ENCODE measurements around the gene RPTOR.

RPTOR gene

GRCh38 chr17:80941171-80941570 is 396.5 kb downstream of the RPTOR start:
- no peak for DNase-seq

DNA sequence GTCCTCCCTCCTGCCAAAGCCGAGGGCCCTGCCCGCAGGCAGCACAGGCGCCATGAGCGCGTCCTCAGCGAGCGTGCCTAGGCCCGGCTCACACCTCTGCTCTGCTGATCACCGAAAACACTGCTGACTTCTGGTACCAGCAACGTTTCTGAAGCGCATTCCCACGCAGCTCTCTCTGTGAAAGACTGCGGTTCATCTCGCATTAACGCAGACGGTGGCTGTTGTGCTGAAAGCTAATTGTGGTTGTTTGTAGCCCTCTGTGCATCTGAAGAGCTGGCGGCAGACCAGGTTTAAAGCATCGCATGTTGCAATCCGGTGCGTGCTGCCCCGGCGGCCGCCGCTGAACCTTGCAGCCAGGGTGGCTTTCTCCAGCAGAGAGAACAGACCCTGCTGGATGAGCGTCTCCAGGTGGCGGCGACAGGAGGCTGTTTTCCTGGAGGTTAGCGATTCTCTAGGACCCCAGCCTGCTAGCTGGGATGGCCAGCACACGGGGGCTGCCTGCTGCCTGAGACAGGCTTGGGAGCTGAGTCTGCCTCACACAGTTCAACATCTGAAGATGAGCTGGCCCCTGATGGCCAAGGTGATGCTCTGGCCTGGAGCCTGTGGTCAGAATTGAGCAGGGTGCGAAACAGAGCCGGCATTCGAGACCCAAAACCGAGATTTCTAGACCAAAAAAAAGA is 397.2 kb downstream of the RPTOR start:
- no peak for DNase-seq

DNA sequence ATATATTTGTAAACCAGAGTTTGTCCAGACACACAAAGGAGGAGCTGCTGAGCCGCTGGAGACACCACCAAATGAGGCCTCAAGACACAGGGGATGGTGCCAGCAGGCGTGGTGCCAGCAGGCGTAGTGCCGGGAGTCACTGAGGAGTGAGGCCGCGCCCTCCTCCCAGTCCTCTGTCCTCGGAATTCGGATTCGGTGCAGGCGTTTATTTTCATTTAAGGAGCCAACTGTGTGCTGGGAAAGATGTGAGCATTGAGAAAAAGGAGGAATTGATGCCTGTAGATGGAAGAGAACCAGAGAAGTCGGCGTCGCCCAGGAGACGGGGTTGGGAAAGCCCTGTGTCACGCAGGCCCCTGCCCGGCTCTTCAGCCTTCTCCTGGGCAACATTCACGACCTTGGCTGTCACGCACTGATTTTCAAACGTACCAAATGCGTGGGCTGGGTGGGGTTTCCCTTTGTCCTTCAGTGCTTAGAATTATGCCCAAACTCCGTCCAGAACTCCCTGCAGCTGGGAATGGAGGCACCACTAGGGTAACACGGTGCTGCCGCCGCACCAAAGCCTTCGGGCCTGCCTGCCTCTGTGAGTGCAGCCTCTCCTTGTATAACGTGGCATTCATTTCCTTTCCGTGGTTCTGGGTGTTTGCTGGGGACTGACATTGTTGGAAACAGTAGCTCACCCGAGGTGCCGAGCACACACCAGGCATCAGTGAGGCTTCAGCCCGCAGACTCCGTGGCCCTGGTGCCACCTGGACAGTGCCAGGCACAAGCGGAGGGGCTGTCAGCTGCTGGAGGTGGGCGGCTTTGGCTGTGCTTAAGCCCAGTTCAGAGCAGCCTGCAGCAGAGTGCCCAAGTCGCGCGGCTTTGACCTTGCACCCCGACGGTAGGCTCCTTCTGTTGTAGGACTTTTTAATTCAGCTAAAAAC is 398.0 kb downstream of the RPTOR start:
- no peak for DNase-seq

DNA sequence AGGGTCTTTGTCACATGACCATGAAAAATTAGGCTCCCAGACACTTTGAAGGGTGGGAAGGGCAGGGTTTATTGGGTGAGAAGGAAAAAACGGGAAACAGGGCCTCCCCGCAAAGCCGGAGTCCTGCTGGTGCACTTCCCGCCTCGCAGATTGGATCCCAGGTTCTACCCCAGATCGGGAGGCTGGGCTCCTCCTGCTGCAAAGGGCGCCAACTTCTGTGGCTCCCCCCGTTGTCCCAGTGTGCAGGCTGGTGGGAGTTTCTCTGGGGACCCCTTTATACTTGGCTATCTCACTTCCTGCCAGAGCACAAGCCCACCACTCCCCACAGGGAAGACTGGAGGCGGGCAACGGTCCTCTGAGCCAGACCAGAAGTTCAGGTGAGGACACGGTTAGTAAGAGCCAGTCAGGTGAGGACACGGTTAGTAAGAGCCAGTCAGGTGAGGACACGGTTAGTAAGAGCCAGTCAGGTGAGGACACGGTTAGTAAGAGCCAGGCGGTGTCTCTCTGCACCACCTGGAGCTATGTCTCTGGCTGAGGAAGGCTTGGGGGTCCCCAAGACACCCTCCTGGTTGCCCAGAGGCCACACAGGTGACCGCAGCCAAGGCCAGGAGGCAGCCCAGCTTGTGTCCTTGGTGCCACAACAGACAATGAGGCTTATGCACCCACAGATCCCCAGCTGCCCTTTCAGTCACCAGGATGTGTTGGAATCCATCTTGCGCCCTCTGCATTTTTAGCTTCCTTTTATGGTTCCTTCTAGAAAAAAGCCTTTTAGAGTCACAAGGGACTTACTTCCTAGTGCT is 398.9 kb downstream of the RPTOR start:
- no peak for DNase-seq

DNA sequence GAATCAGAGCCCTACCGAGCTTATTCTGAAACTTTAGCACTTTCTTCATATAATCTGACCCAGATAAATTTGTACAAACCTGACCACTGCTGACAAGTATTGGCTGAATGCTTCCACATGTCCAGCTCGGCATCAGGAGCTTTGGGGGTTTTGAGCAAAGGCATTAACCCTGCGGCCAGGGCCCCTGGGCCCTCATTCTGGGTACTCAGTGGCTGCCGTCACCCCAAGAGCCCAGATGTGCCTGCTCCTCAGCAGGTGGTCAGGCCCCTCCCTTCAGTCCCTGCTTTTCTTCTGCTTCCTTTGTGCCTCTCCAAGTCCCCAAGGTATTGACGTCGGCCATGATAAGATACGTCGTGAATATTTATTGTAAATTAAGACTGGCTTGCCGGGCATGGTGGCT is 399.7 kb downstream of the RPTOR start:
- DNase-seq, result no peak

- DNase-seq, result no peak
Observed at GRCh38 chr17:80945736-80946135, 401.1 kb downstream of the RPTOR start.

DNA sequence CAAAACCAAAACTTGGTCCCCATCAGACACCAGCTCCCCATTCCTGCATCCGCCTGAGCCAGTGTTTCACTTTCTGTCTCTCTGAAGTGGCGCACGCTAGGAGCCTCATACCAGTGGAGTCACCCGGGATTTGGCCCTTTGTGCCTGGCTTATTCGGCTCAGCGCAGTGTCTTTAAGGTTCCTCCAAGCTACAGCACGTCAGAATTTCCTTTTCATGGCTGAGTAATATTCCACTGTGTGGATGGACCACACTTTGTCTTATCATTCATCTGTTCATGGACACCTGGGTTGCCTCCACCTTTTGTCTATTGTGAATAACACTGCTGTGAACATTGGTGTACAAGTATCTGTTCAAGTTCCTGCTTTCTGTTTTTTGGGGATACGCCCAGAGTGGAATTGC is 401.8 kb downstream of the RPTOR start:
- no peak for DNase-seq

- DNase-seq, result no peak
Observed at GRCh38 chr17:80947200-80947940, 402.7 kb downstream of the RPTOR start.

GRCh38 chr17:80948019-80948975 is 403.7 kb downstream of the RPTOR start:
- DNase-seq, result no peak

GRCh38 chr17:80948976-80949450 is 404.4 kb downstream of the RPTOR start:
- no peak for DNase-seq

- no peak for DNase-seq
Observed at GRCh38 chr17:80949451-80950421, 405.1 kb downstream of the RPTOR start.

- no peak for DNase-seq
Observed at GRCh38 chr17:80950466-80951120, 406.0 kb downstream of the RPTOR start.

GRCh38 chr17:80951121-80952090 is 406.8 kb downstream of the RPTOR start:
- no peak for DNase-seq

- DNase-seq, result no peak
Observed at GRCh38 chr17:80952291-80952690, 407.7 kb downstream of the RPTOR start.

DNA sequence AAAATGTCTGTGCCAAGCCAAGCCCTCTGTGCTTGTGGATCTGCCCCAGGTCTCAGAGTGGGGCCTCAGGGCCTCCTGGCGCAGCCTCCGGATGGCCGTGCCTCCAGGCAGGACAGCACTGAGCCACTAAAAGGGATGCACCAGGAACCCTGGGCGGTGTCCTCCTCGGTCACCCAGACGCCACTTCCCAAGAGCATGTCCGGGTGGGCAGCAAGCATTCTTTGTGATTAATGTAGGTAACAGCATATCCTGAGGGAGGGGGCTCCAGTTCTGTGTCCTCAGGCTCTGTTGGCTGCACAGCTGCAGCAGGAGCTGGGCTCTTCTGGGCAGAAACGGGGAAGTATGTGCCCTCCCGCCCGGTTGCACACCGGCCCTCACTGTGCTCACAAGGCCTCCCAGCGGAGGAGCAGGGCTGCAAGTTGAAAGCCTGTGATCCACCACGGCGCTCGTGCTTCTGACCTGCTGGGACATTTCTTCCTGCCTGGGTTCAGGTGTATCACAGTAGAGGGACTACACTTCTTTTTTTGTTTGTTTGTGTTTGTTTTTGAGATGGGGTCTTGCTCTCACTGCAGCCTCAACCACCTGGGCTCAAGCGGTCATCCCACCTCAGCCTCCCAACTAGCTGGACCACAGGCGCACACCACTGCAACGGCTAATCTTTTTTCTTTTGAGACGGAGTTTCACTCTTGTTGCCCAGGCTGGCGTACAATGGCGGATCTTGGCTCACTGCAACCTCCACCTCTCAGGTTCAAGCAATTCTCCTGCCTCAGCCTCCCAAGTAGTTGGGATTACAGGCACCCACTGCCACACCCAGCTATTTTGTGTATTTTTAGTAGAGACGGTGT is 409.1 kb downstream of the RPTOR start:
- DNase-seq, result no peak

DNA sequence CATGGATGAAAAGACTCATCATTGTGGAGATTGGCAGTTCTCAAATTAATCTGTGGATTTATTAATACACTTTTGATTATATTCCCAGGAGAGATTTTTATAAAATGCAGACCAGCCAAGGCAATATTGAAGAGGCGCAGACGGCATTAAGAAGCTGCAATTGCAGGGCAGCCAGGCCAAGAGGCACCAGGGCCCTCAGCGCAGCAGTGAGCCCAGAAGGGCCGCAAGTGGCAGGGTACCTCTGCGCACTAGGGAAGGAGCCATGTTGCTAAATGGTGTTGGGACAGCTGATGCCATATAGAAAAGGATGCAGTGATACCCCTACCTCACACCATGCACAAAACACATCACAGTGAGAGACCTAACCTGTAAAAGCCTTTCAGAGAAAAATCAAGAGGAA is 410.4 kb downstream of the RPTOR start:
- DNase-seq, result no peak

DNA sequence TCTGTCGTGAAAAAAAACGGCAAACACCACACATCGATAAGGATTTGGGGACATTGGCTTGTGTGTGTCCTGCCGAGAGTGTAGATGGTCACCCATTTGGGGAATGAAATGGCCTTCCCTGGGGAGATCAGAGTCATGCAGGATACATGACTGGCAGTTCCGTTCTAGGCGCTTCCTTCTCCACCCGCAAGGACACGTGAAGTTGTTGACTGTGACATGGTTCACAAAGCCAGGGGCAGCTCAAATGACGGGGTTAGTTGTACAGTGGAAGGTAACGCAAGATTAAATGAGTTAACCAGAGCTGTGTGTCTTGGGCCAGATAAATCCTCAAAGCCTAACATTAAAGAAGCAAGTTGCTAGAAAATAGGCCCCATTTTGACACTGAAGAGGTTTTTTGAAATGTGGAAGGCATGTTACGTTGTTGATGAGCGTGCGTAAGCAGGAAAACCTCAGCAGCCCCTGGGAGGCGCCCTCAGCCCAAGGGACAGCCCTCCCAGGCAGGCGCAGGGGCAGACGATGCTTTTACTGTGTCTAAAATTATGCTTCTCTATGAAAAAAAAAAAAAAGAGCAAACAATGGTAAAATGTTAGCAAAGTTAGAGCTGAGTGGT is 411.1 kb downstream of the RPTOR start:
- DNase-seq, result no peak
